GM18873 (cell line): Measurements from ENCODE around the gene MRPS35.

Source experiments
- ATAC-seq: cut with Tn5 transposase; IDR thresholded peaks from one replicate; pipeline ENCODE4 v1.9.1; 2021; ENCODE audit warnings: mild to moderate bottlenecking, moderate library complexity, moderate number of reproducible peaks; ENCODE audit not compliant: unreplicated experiment, low FRiP score

The MRPS35 gene

GRCh38 chr12:27771481-27772327, 61.1 kb downstream of the MRPS35 start:
- ATAC-seq, result no peak

- ATAC-seq, result no peak
These were observed 61.9 kb downstream of the MRPS35 start for GRCh38 chr12:27772328-27773049.

GRCh38 chr12:27777141-27777540, 66.5 kb downstream of the MRPS35 start:
- ATAC-seq, result no peak

GRCh38 chr12:27778206-27778605, 67.6 kb downstream of the MRPS35 start:
- no peak for ATAC-seq

GRCh38 chr12:27779416-27779919, 68.8 kb downstream of the MRPS35 start:
- ATAC-seq, result peak; percentile 9

GRCh38 chr12:27779920-27780611, 69.4 kb downstream of the MRPS35 start, which contains the start of the genes KLHL42 and MANSC4:
Gene KLHL42 (plus strand): TSS chr12:27780233. CDS start chr12:27780331, 98 bp downstream.
Gene MANSC4 (minus strand): TSS chr12:27780236. CDS start chr12:27771276, 8,960 bp downstream.
- ATAC-seq, result peak; percentile 76

- ATAC-seq, result peak; percentile 32
These were observed 70.2 kb downstream of the MRPS35 start for GRCh38 chr12:27780612-27781408.

GRCh38 chr12:27781680-27782079, 71.0 kb downstream of the MRPS35 start:
- ATAC-seq, result no peak

- ATAC-seq, result no peak
These were observed 71.8 kb downstream of the MRPS35 start for GRCh38 chr12:27782481-27782880.

GRCh38 chr12:27785882-27786570, 75.4 kb downstream of the MRPS35 start:
- ATAC-seq, result no peak

- no peak for ATAC-seq
These were observed 76.9 kb downstream of the MRPS35 start for GRCh38 chr12:27787559-27787958.

GRCh38 chr12:27790179-27790578, 79.5 kb downstream of the MRPS35 start:
- no peak for ATAC-seq

GRCh38 chr12:27794818-27795584, 84.4 kb downstream of the MRPS35 start:
- no peak for ATAC-seq

GRCh38 chr12:27796128-27796527, 85.5 kb downstream of the MRPS35 start:
- no peak for ATAC-seq

- no peak for ATAC-seq
These were observed 86.8 kb downstream of the MRPS35 start for GRCh38 chr12:27797301-27798025.

- no peak for ATAC-seq
These were observed 90.2 kb downstream of the MRPS35 start for GRCh38 chr12:27800819-27801218.

GRCh38 chr12:27801630-27802029, 91.0 kb downstream of the MRPS35 start:
- ATAC-seq, result no peak

- ATAC-seq, result no peak
These were observed 91.9 kb downstream of the MRPS35 start for GRCh38 chr12:27802511-27802910.
